Measurements from ENCODE around the gene ADPRHL1. TPM values are rescaled to one million over a fixed set of nuclear protein-coding genes. Genes with fewer than 3 reads are reported as not detected.
A peak's percentile ranks its signal among the peaks of the same experiment; 100 is the strongest.
"Not testable (repeated sequence)": the region's sequence is repeated elsewhere in the genome, so short reads cannot be mapped to it uniquely, and the experiment has no call there.

Gene ADPRHL1
- total and polyA plus RNA-seq, 4 donors, result 0.28 to 0.67 (median 0.55) TPM

GRCh38 chr13:113373811-113374485, 79.3 kb downstream of the ADPRHL1 start (continued):
- TF ChIP-seq, protein P1, sequence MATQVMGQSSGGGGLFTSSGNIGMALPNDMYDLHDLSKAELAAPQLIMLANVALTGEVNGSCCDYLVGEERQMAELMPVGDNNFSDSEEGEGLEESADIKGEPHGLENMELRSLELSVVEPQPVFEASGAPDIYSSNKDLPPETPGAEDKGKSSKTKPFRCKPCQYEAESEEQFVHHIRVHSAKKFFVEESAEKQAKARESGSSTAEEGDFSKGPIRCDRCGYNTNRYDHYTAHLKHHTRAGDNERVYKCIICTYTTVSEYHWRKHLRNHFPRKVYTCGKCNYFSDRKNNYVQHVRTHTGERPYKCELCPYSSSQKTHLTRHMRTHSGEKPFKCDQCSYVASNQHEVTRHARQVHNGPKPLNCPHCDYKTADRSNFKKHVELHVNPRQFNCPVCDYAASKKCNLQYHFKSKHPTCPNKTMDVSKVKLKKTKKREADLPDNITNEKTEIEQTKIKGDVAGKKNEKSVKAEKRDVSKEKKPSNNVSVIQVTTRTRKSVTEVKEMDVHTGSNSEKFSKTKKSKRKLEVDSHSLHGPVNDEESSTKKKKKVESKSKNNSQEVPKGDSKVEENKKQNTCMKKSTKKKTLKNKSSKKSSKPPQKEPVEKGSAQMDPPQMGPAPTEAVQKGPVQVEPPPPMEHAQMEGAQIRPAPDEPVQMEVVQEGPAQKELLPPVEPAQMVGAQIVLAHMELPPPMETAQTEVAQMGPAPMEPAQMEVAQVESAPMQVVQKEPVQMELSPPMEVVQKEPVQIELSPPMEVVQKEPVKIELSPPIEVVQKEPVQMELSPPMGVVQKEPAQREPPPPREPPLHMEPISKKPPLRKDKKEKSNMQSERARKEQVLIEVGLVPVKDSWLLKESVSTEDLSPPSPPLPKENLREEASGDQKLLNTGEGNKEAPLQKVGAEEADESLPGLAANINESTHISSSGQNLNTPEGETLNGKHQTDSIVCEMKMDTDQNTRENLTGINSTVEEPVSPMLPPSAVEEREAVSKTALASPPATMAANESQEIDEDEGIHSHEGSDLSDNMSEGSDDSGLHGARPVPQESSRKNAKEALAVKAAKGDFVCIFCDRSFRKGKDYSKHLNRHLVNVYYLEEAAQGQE (IDR thresholded peaks at IDR 0.05), result no peak
- TF ChIP-seq FOXA2 (IDR thresholded peaks at IDR 0.05), result no peak
- TF ChIP-seq RAD21 (IDR thresholded peaks at IDR 0.05), result no peak
- TF ChIP-seq HNF4A (conservative IDR thresholded peaks at IDR 0.05), result no peak
- TF ChIP-seq, protein P2, sequence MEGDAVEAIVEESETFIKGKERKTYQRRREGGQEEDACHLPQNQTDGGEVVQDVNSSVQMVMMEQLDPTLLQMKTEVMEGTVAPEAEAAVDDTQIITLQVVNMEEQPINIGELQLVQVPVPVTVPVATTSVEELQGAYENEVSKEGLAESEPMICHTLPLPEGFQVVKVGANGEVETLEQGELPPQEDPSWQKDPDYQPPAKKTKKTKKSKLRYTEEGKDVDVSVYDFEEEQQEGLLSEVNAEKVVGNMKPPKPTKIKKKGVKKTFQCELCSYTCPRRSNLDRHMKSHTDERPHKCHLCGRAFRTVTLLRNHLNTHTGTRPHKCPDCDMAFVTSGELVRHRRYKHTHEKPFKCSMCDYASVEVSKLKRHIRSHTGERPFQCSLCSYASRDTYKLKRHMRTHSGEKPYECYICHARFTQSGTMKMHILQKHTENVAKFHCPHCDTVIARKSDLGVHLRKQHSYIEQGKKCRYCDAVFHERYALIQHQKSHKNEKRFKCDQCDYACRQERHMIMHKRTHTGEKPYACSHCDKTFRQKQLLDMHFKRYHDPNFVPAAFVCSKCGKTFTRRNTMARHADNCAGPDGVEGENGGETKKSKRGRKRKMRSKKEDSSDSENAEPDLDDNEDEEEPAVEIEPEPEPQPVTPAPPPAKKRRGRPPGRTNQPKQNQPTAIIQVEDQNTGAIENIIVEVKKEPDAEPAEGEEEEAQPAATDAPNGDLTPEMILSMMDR (IDR thresholded peaks at IDR 0.05; ENCODE audit: low read depth, low read length, missing input control), result no peak
- TF ChIP-seq EGR1 (IDR thresholded peaks at IDR 0.05; ENCODE audit: low read depth in 2 of 2), result no peak
- no peak for TF ChIP-seq TAF1 (conservative IDR thresholded peaks at IDR 0.05)
- TF ChIP-seq FOXA1 (IDR thresholded peaks at IDR 0.05), result no peak

DNA sequence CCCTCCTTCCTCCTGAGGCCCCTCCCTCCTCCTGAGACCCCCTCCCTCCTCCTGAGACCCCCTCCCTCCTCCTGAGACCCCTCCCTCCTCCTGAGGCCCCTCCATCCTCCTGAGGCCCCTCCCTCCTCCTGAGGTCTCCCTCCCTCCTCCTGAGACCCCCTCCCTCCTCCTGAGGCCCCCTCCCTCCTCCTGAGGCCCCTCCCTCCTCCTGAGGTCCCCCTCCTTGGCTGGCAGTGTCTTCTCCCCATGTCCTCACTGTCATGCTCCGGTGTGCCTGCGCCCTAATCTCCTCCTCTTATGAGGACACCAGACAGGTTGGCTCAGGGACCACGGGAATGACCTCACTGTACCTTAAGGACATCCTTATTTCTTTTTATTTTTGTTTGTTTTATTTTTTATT, 81.6 kb downstream of the ADPRHL1 start:
- peak; percentile 29 for DNase-seq (ENCODE audit: low spot score)
- H3K36me3 ChIP-seq (ENCODE audit: control insufficient read depth in 4 of 4, insufficient read depth in 3 of 4, low read depth in 1 of 4, low read length in 3 of 4); H3K4me3 ChIP-seq (ENCODE audit: low read depth in 1 of 3, low read length in 3 of 3); H3K9ac ChIP-seq (ENCODE audit: low read depth in 1 of 2, low read length in 2 of 2); H3K27ac ChIP-seq (ENCODE audit: low read depth in 1 of 2, low read length in 2 of 2); H3K9me3 ChIP-seq (ENCODE audit: control insufficient read depth in 4 of 4, low read length in 3 of 4); H3K27me3 ChIP-seq (ENCODE audit: control insufficient read depth in 4 of 4, insufficient read depth in 4 of 4, low read length in 3 of 4); H3K4me1 ChIP-seq (ENCODE audit: control insufficient read depth in 4 of 4, insufficient read depth in 4 of 4, low read length in 3 of 4): not testable (repeated sequence)
- WGBS, result 96% methylated on average over 3 of the region's 3 CpGs

GRCh38 chr13:113371061-113371460, 82.2 kb downstream of the ADPRHL1 start:
- H3K27me3 ChIP-seq (ENCODE audit: control insufficient read depth in 4 of 4, insufficient read depth in 4 of 4, low read length in 3 of 4), result no peaks in the 10 kb centered on the region
- TF ChIP-seq, protein P3, sequence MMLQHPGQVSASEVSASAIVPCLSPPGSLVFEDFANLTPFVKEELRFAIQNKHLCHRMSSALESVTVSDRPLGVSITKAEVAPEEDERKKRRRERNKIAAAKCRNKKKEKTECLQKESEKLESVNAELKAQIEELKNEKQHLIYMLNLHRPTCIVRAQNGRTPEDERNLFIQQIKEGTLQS (IDR thresholded peaks at IDR 0.05), result no peak
- TF ChIP-seq GABPA (IDR thresholded peaks at IDR 0.05 in 1 of 2, conservative IDR thresholded peaks at IDR 0.05 in 1 of 2) (no peak), TAF1 (conservative IDR thresholded peaks at IDR 0.05) (no peak), SP1 (IDR thresholded peaks at IDR 0.05) (no peak), FOXA2 (IDR thresholded peaks at IDR 0.05) (no peak), HNF4A (conservative IDR thresholded peaks at IDR 0.05) (no peak), NR2F2 (IDR thresholded peaks at IDR 0.05) (no peak), YY1 (IDR thresholded peaks at IDR 0.05) (no peak), HNF4G (IDR thresholded peaks at IDR 0.05) (no peak), EGR1 (IDR thresholded peaks at IDR 0.05; ENCODE audit: low read depth in 2 of 2) (no peak), FOXA1 (IDR thresholded peaks at IDR 0.05) (no peak), RAD21 (IDR thresholded peaks at IDR 0.05) (no peak)
- TF ChIP-seq, protein P4, sequence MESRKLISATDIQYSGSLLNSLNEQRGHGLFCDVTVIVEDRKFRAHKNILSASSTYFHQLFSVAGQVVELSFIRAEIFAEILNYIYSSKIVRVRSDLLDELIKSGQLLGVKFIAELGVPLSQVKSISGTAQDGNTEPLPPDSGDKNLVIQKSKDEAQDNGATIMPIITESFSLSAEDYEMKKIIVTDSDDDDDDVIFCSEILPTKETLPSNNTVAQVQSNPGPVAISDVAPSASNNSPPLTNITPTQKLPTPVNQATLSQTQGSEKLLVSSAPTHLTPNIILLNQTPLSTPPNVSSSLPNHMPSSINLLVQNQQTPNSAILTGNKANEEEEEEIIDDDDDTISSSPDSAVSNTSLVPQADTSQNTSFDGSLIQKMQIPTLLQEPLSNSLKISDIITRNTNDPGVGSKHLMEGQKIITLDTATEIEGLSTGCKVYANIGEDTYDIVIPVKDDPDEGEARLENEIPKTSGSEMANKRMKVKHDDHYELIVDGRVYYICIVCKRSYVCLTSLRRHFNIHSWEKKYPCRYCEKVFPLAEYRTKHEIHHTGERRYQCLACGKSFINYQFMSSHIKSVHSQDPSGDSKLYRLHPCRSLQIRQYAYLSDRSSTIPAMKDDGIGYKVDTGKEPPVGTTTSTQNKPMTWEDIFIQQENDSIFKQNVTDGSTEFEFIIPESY (IDR thresholded peaks at IDR 0.05), result no peak
- TF ChIP-seq, protein P1 (IDR thresholded peaks at IDR 0.05), result no peak
- TF ChIP-seq, protein P2 (IDR thresholded peaks at IDR 0.05; ENCODE audit: low read depth, low read length, missing input control), result no peak
- no peak overlapping the region for H3K9ac ChIP-seq (ENCODE audit: low read depth in 1 of 2, low read length in 2 of 2)
- no peak overlapping the region for H3K27ac ChIP-seq (ENCODE audit: low read depth in 1 of 2, low read length in 2 of 2)
- H3K4me1 ChIP-seq (ENCODE audit: control insufficient read depth in 4 of 4, insufficient read depth in 4 of 4, low read length in 3 of 4), result peaks cover 0 to 4% (median 1%) of the 10 kb centered on the region in 4 donors
- H3K9me3 ChIP-seq (ENCODE audit: control insufficient read depth in 4 of 4, low read length in 3 of 4), result no peaks in the 10 kb centered on the region
- H3K4me3 ChIP-seq (ENCODE audit: low read depth in 1 of 3, low read length in 3 of 3), result no peak overlapping the region
- H3K36me3 ChIP-seq (ENCODE audit: control insufficient read depth in 4 of 4, insufficient read depth in 3 of 4, low read depth in 1 of 4, low read length in 3 of 4), result no peaks in the 10 kb centered on the region
- peak; percentile 20 for DNase-seq (ENCODE audit: low spot score)
- WGBS, result 86% methylated on average over 13 of the region's 13 CpGs
